T-helper 2 cell treated with Interferon-gamma antibody and Interleukin-4, amounts not matched to agents 100 ng/mL and 5 ng/mL, for 36 hours (primary cell): ENCODE data around the gene PRR3. TPM values are rescaled to one million over a fixed set of nuclear protein-coding genes. Genes with fewer than 3 reads are reported as not detected.
"Not testable (repeated sequence)": the region's sequence is repeated elsewhere in the genome, so short reads cannot be mapped to it uniquely, and the experiment has no call there.

ENCODE experiments used
- intact Hi-C: fragments of 100-400 bp; cut with micrococcal nuclease; formaldehyde crosslinking; loops from one replicate; pipeline ENCODE4 v1.15.1; 2023
- total RNA-seq: library from RNA; stranded (reverse); gene quantifications from 2 replicates; pipeline ENCODE4 v1.2.3, GENCODE V29; 2022

PRR3 gene, protein sequence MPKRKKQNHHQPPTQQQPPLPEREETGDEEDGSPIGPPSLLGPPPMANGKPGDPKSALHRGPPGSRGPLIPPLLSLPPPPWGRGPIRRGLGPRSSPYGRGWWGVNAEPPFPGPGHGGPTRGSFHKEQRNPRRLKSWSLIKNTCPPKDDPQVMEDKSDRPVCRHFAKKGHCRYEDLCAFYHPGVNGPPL
- 23.3 and 24.6 TPM in 2 replicates for total RNA-seq

DNA sequence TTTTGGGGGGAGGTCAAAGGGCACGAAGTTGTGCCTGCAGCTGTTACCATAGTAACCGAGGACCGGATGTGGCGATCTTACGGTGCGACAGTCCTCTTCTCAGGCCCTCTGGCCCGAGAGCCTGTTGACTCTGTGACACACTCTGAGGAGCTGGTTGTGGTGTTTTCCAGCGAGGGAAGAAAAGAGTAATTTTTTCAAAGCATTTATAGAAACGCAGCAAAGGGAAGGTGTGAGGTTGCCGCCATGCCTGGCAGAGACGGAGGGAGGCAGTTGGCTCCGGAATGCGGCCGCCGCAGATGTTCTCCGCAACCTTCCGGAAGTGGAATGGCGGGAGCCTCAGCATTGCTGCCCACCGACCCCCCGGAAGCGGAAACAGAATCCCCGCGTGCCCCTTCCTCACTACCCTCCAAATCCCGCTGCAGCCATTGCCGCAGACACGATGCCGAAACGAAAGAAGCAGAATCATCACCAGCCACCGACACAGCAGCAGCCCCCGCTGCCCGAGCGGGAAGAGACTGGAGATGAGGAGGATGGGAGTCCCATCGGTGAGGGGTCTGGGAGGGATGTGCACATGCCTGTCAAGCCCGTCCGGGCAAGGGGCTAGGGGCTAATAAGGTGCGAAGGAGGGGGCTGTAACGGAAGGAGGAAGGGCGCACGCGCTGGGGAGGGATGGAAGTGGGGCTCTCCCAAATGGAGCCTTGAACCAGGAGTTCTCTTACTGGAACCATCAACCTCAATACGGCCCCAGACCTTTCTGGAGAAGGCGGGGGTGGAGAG is at the start of gene PRR3:
Gene PRR3 (plus strand): TSS at position 390 of the 777 bp plus-strand sequence. CDS start 50 bp downstream, at position 440.
- intact Hi-C loops, result loop anchor here (1.0 to 5.0 kb wide), 6 partner anchors 14 to 640 kb away; partner anchors contain the start of genes ABCF1, C6orf136, MRPS18B and PPP1R10

DNA sequence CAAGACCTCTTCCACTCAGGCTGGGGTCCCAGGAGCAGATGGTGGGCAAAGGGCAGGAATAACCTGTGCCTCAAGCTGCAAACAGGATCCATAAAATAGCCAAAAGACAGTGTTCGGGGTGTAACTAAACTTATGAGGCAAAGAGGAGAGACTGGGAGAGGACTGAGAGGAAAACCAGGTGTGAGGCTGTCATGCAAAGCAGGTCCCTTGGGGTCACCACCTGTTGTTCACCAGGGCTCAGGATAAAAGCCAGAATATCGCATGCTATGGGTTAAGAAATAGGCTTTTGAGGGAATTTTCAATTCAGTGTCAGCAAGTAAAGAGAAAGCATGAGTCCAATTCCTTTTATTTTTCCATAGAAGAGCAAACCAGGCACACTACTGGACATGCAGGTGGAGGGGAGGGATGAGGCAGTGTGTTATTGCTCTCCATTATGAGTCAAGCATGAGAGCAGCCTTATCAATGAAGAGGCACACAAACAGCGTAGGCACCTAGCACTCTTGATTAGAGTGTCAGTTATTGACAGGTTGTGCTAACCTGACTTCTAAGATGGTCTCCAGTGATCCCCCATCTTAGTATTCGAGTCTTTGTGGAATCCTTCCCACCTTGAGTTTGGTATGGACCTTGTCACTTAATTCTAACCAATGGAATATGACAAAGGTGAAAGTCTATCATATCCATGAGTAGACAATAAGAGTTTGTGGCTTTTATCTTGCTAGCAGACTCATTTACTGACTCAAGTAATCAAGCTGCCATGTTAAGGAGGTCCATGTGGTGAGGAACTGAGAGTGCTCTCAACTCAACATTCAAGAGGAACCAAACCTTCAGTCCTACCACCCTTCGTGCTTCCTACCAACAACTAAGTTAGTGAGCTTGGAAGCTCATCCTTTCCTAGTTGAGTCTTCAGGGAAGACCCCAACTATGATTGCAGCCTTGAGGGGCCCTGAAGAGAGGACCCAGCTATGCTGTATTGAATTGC is 49.0 kb upstream of the PRR3 start:
- intact Hi-C loops, result no loop called here

DNA sequence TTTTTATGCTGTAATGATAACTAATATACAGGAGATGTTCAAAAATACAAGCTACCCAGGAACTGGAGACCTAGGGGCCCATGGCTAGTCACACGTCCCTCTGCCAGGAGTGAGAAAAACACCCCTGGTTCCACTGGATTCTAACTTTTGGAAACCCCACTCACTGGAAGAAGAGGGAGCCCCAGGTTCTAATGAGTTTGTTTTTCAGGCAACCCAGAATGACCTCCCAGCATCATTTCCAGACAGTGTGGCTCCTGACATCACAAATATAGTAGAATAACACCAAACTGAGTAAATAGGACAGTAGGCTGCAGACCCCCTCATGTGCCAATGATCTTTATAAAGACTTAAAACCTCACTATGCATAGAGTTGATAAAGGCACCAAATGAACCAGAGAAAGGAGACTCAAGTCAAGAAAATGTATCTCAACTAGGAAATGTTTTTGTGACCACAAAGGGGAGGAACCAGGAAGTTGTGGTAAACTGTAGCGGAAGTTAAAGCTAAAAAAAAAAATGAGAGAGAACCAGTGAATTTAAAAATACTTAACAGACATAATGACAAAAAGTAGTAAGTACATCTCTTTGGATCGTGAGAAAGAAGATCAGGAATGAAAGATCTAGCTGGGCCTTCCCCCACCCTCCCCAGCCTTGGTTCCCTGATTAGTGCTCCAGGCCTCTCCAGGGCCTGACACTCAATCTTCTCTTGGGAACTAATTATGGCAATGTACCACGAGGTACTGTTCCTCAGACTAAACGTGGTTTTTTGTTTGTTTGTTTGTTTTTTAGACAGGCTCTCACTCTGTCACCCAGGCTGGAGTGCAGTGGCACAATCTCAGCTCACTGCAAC is 48.0 kb upstream of the PRR3 start:
- intact Hi-C loops, result loop anchor here (1.0 kb wide), 1 partner anchor 20 kb away; the partner anchor contains the start of gene HLA-E

DNA sequence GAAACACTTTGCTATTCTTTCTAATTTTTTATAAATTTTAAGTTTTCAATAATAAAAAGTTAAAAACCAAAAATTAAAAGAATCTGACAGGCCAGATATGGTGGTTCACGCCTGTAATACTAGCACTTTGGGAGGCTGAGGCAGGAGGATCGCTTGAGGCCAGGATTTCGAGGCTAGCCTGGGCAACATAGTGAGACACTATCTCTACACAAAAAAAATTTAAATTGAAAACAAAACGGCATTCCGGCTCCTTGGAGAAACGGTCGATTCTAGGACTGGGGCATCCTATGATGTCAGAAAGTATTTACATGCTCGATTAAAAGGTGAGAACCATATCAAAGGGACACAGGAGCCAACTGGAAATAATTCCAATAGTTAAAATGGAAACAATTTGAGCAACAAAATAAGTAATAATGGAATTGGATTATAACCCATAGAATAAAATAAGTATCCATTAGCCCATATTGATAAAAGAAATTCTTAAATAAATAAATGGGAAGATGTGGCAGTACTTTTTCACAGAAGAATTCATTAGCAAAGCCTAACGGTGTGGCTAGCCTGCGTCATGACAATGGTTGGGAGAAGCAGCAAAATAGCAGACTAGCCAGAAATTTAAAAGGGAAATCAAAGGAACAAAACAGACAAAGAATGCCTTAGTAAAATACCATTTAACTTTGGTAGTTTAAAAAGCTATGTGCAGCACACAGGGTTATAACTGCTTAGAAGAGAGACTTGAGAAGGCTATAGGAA is 46.5 kb upstream of the PRR3 start:
- intact Hi-C loops, result no loop called here

DNA sequence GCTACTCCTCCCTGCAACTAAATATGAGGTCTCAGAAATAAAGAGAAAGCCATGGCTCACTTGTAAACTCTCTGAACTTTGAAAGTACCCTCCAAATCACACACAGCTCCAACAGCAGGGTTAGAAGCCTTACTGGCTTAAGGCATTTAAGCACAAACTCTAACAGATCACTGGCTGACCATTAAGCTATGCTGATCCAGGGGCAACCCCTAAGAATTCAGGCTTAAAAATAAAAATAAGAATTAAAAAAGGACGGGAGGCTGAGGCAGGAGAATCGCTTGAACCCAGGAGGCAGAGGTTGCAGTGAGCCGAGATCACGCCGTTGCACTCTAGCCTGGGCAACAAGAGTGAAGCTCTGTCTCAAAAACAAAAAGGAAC is 45.9 kb upstream of the PRR3 start:
- intact Hi-C loops, result no loop called here

DNA sequence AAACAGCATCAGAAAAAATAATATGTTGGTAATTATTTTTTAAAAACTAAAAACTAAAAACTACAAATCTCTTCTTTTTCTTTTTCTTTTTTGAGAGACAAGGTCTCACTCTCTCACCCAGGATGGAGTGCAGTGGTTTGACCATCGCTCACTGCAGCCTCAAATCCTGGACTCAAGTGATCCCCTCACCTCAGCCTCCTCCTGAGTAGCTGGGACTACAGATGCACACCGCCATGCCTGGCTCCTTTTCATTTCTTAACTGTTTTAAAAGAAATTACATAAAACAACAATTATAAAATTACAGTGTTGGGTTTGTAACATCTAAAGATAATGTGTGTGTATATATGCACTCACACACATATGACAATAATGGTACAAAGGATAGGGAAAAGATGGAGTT is 43.6 kb upstream of the PRR3 start:
- intact Hi-C loops, result no loop called here

DNA sequence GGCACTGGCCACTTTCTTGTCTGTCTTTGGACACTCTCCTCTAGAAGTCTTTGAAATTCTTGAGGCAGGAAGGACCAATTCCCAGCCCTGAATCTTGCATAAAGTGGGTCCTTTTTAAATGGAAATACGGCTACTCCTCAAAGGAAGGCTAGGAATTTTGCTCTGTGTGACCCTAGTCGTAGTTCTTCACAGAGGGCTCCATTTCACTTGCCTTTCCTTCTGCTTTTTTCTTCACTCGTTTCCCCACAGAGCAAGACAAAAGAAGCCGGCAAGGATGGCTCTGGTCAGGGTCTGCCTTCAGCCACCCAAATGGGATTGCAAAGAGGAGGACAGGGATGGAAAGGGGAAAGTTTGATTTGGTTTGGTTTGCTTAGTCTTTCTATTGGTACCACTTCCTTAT is 42.0 kb upstream of the PRR3 start:
- intact Hi-C loops, result no loop called here

DNA sequence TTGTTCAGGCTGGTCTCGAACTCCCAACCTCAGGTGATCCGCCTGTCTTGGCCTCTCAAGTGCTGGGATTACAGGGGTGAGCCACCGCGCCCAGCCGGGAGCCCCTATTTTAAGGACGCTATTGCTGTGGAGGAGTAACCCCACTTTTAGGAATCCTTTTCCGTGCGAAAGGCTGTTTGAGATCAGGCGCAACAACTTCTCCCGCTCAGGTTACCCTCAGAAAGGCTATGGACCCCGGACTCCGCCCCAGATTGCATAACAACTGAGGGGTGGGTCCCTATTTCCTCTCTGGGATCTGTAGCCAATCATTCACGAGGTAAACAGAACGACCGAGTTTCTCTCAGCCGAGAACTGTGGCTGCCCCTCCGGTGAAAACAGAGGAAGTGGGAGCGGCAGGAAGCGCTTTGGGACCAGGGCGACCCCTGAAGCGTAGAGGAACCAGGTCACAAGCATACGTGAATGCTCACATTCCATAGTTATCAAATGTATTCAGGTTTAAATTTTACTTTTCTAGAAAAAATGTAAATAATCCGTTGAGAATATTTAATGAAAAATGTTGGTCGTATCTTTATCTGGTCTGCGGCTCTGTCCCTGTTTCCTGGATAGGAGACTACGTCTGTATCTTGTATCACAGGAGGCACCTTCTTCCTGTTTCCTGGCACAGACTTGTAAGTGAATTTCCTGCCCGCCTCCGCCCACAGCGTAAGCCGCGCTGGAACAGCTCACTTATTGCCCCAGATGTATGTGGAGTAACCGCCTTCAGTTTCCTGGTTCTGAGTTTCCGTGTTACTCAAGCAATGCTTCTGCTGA is 40.9 kb upstream of the PRR3 start:
- intact Hi-C loops, result loop anchor here (1.0 kb wide), 1 partner anchor 27 kb away; the partner anchor contains the start of gene HLA-E

DNA sequence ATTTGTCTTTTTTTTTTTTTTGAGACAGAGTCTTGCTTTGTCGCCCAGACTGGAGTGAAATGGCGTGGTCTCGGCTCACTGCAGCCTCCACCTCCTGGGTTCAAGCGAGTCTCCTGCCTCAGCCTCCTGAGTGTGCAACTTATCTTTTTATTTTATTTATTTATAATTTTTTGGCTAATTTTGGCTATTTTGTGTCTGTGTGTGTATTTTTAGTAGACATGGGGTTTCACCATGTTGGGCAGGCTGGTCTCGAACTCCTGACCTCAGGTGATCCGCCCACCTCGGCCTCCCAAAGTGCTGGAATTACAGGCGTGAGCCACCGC is 40.4 kb upstream of the PRR3 start:
- intact Hi-C loops, result loop anchor here (1.0 kb wide), 1 partner anchor 27 kb away; the partner anchor contains the start of gene HLA-E

DNA sequence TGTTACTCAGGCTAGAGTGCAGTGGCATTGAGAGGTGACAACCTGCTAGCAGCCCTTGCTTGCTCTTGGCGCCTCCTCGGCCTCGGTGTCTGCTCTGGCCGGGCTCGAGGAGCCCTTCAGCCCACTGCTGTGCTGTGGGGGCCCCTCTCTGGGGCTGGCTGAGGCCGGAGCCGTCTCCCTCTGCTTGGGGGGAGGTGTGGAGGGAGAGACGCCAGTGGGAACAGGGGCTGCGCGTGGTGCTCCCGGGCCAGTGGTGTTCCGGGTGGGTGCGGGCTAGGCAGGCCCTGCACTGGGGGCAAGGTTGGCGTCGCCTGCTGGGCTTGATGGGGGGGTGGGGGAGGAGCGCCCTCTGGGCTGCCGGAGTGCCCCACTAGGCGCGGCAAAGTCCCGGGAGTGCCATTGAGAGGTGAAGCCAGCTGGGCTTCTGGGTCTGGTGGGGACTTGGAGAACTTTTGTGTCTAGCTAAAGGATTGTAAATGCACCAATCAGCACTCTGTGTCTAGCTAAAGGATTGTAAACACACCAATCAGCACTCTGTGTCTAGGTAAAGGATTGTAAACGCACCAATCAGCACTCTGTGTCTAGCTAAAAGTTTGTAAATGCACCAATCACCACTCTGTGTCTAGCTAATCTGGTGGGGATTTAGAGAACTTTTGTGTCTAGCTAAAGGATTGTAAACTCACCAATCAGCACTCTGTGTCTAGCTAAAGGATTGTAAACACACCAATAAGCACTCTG is 39.2 kb upstream of the PRR3 start:
- intact Hi-C loops, result not testable (repeated sequence)

DNA sequence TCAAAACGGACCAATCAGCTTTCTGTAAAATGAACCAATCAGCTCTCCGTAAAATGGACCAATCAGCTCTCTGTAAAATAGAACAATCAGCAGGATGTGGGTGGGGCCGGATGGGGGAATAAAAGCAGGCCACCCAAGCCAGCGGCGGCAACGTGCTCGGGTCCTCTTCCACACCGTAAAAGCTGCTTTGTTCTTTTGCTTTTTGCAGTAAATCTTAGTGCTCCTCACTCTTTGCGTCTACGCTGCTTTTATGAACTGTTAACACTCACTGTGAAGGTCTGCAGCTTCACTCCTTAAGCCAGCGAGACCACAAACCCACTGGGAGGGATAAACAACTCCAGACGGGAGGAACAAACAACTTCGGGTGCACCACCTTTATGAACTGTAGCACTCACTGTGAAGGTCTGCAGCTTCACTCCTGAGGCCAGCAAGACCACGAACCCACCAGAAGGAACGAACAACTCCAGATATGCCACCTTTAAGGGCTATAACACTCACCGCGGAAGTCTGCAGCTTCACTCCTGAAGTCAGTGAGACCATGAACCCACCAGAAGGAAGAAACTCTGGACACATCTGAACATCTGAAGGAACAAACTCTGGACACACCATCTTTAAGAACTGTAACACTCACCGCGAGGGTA is 38.5 kb upstream of the PRR3 start:
- intact Hi-C loops, result not testable (repeated sequence)

DNA sequence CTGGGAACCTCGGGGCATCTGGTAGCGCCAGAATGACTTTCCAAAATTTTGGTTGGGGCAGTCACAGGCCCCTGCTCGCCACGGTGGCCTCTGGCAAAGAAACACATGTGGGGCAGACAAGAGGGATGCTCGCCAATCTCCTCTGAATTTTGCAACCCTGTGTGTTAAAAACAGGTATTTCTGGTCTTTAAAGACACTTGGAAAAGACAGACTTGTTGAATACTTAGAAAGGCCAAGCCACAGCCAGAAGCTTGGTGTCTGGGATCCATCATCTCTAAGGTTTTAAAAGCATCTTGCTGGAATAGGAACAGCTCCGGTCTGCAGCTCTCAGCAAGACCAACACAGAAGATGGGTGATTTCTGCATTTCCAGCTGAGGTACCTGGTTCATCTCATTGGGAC is 36.6 kb upstream of the PRR3 start:
- intact Hi-C loops, result no loop called here

DNA sequence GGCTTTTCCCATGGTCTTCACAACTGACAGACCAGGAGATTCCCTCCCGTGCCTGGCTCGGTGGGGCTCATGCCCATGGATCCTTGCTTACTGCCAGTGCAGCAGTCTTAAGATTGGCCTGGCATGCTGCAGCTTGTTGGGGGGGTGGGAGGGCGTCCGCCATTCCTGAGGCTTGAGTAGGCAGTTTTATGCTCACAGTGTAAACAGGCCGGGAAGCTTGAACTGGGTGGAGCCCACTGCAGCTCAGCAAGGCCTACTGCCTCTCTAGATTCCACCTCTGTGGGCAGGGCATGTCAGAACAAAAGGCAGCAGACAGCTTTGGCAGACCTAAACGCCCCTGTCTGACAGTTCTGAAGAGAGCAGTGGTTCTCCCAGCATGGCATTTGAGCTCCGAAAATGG is 36.0 kb upstream of the PRR3 start:
- intact Hi-C loops, result not testable (repeated sequence)

DNA sequence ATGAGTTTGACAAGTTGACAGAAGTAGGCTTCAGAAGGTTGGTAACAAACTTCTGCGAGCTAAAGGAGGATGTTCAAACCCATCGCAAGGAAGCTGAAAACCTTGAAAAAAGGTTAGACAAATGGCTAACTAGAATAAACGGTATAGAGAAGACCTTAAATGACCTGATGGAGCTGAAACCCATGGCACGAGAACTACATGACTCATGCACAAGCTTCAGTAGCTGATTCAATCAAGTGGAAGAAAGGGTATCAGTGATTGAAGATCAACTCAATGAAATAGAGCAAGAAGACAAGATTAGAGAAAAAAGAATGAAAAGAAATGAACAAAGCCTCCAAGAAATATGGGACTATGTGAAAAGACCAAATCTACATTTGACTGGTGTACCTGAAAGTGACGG is 35.1 kb upstream of the PRR3 start:
- intact Hi-C loops, result not testable (repeated sequence)

DNA sequence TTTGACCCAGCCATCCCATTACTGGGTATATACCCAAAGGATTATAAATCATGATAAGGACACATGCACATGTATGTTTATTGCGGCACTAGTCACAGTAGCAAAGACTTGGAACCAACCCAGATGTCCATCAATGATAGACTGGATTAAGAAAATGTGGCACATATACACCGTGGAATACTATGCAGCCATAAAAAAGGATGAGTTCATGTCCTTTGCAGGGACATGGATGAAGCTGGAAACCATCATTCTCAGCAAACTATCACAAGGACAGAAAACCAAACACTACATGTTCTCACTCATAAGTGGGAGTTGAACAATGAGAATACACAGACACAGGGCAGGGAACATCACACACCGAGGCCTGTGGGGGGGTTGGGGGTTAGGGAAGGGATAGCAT is 30.7 kb upstream of the PRR3 start:
- intact Hi-C loops, result not testable (repeated sequence)

DNA sequence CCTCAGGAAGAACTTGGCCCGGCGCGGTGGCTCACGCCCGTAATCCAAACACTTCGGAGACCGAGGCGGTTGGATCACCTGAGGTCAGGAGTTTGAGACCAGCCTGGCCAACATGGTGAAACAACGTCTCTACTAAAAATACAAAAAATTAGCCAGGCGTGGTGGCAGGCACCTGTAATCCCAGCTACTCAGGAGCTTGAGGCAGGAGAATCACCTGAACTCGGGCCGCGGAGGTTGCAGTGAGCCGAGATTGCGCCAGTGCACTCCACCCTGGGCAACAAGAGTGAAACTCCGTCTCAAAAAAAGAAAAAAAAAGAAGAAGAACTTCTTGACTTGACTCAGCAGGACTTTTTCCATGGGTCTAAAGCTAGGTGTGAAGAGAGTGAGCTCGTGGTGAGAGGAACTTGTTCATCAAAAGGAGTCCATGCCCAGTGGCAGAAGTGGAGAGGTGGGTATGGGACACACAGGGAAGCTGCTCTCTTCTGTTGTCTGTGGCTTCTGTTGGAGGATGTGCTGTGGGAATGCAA is 27.7 kb upstream of the PRR3 start:
- intact Hi-C loops, result not testable (repeated sequence)

DNA sequence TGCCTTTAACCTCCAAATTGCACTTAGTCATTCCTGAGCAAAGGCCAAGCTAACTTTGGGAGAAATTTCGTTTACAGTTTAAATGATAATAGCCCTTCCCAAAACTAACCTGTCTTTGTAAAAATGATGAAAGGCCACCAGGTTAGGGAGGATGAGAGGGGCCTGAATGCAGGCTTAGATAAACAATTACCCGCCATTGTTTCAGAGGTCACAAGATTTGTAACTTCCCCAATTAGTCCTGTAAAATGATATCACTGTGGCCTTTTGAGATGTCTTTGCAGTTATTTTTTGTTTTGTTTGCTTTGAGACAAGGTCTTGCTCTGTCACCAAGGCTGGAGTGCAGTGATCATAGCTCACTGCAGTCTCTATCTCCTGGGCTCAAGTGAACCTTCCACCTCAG is 27.1 kb upstream of the PRR3 start:
- intact Hi-C loops, result no loop called here
